ENCODE measurements around the gene PBX1.

GRCh38 chr1:164813776-164814175 is 254.8 kb downstream of the PBX1 start:
- TF ChIP-seq CTCF (IDR thresholded peaks at IDR 0.05; ENCODE audit: low read depth, low read length, poor library complexity, severe bottlenecking) (no peak), EZH2phosphoT487 (IDR thresholded peaks at IDR 0.05; ENCODE audit: borderline replicate concordance, low read length) (no peak)

All from DOHH2 (cell line).